PC-3 (cell line): Measurements from ENCODE around the gene EIF6. TPM values are rescaled to one million over a fixed set of nuclear protein-coding genes. Genes with fewer than 3 reads are reported as not detected.

Source experiments
- ATAC-seq: fragments of 200-7000 bp; cut with Tn5 transposase; 2 replicates; pipeline ENCODE4 v1.9.1; 2020; ENCODE audit warnings: mild to moderate bottlenecking, moderate library complexity
- BruUV-seq: library from RNA; stranded (reverse); fragments of 400-500 nt; replicated peaks from 2 replicates; lab custom pipeline; 2021; lab: Mats Ljungman, UMichigan
- CTCF ChIA-PET: fragments of 300-600 bp; sonication (Branson Sonifier 250); formaldehyde crosslinking; loops from one replicate; lab custom pipeline; 2022; ENCODE audit warnings: antibody characterized with exemption; lab: Charles Lee
- POLR2A ChIA-PET: fragments of 300-600 bp; sonication (Branson Sonifier 250); formaldehyde crosslinking; loops from one replicate; lab custom pipeline; 2022; ENCODE audit warnings: antibody characterized with exemption; ENCODE audit not compliant: unreplicated experiment; lab: Charles Lee
- DNase-seq: peaks from one replicate; pipeline ENCODE4 v3.0.0-alpha.2; 2015
- H2AFZ ChIP-seq: fragments of 300-600 bp; sonication (generic); 2 replicates; pipeline ENCODE4 v1.6.0; 2016; ENCODE audit warnings: antibody characterized with exemption, low read length
- H3F3A ChIP-seq: fragments of 300-600 bp; sonication (generic); one replicate; pipeline ENCODE4 v1.6.0; 2017; ENCODE audit warnings: antibody characterized with exemption, low read length, control low read depth, mild to moderate bottlenecking; ENCODE audit not compliant: unreplicated experiment
- H3K27ac ChIP-seq: fragments of 300-600 bp; sonication (generic); 2 replicates; pipeline ENCODE4 v1.5.1; 2016; ENCODE audit warnings: mild to moderate bottlenecking, low read length
- H3K27me3 ChIP-seq: fragments of 300-600 bp; sonication (generic); 2 replicates; pipeline ENCODE4 v1.6.1; 2016; ENCODE audit warnings: low read length, mixed read lengths
- H3K36me3 ChIP-seq: fragments of 300-600 bp; sonication (generic); 2 replicates; pipeline ENCODE4 v1.6.1; 2016; ENCODE audit warnings: low read depth, mixed run types, low read length, mixed read lengths
- H3K4me1 ChIP-seq: fragments of 300-600 bp; sonication (generic); 2 replicates; pipeline ENCODE4 v1.5.1; 2016; ENCODE audit warnings: low read length; ENCODE audit not compliant: insufficient read depth
- H3K4me2 ChIP-seq: fragments of 300-600 bp; sonication (generic); 2 replicates; pipeline ENCODE4 v1.6.0; 2016; ENCODE audit warnings: low read length
- H3K4me3 ChIP-seq: fragments of 300-600 bp; sonication (generic); 2 replicates; pipeline ENCODE4 v1.5.1; 2016; ENCODE audit warnings: mild to moderate bottlenecking, low read length, mixed read lengths
- H3K79me2 ChIP-seq: fragments of 300-600 bp; sonication (generic); 2 replicates; pipeline ENCODE4 v1.6.1; 2017; ENCODE audit warnings: low read length, mixed read lengths
- H3K9ac ChIP-seq: fragments of 300-600 bp; sonication (generic); 2 replicates; pipeline ENCODE4 v1.6.0; 2016; ENCODE audit warnings: mild to moderate bottlenecking, low read length
- H3K9me2 ChIP-seq: fragments of 300-600 bp; sonication (generic); replicated peaks from 2 replicates; pipeline ENCODE4 v1.6.1; 2016; ENCODE audit warnings: mixed run types, low read length, mixed read lengths
- H3K9me3 ChIP-seq: fragments of 300-600 bp; sonication (generic); 2 replicates; pipeline ENCODE4 v1.6.1; 2016; ENCODE audit warnings: low read length, mixed read lengths
- H4K20me1 ChIP-seq: fragments of 300-600 bp; sonication (generic); 2 replicates; pipeline ENCODE4 v1.6.1; 2016; ENCODE audit warnings: low read length, mixed read lengths
- CTCF ChIP-seq: fragments of 300-600 bp; sonication (generic); conservative IDR thresholded peaks from 2 replicates; pipeline ENCODE4 v1.5.1; 2017; ENCODE audit warnings: antibody characterized with exemption, low read depth, mild to moderate bottlenecking, low read length
- EZH2 ChIP-seq: fragments of 300-600 bp; sonication (generic); IDR thresholded peaks from one replicate; pipeline ENCODE4 v1.6.1; 2017; ENCODE audit warnings: antibody characterized with exemption, mild to moderate bottlenecking, low read length; ENCODE audit not compliant: unreplicated experiment
- EZH2phosphoT487 ChIP-seq: fragments of 300-600 bp; sonication (generic); IDR thresholded peaks from 2 replicates; pipeline ENCODE4 v1.6.1; 2018; ENCODE audit warnings: mild to moderate bottlenecking, antibody characterized with exemption, low read length, borderline replicate concordance
- intact Hi-C: fragments of 100-400 bp; cut with micrococcal nuclease; formaldehyde crosslinking; loops from 2 replicates; pipeline ENCODE4 v1.9.0; 2023
- total RNA-seq: library from RNA; depleted of rRNA; stranded (reverse); fragments of >200 nt; gene quantifications from 2 replicates; pipeline ENCODE4 v1.2.3, GENCODE V29; 2014

The EIF6 gene
- total RNA-seq, 1 experiment from 2014 or later = 292 TPM

- no peaks in the 10 kb centered on the region for H3K9me3 ChIP-seq
- TF ChIP-seq EZH2 (no peak), CTCF (no peak), EZH2phosphoT487 (no peak)
- H3K9ac ChIP-seq = peak overlapping the region; percentile 91
- intact Hi-C loops = loop anchor here (1.0 to 2.0 kb wide), 3 partner anchors 19 to 143 kb away; partner anchors contain the start of gene EIF6
- H3K79me2 ChIP-seq = 0 out of 2 replicates have a peak, but pooled peaks cover 7% of the 10 kb centered on the region
- H3K4me3 ChIP-seq = no peak overlapping the region
- peak overlapping the region; percentile 98 for H3K27ac ChIP-seq
- no peaks in the 10 kb centered on the region for H3K27me3 ChIP-seq
- no peak for ATAC-seq
- no peak for DNase-seq
- peaks cover 17% of the 10 kb centered on the region for H3F3A ChIP-seq
- H3K36me3 ChIP-seq = no peaks in the 10 kb centered on the region
- peak overlapping the region; percentile 51 for H3K4me2 ChIP-seq
- H2AFZ ChIP-seq = peak overlapping the region; percentile 23
- POLR2A ChIA-PET = interaction anchor here (0.5 kb wide), 1 partner anchor 67 kb away, joined by 4 read pairs; no protein-coding TSS in a partner anchor
- no peaks in the 10 kb centered on the region for H3K9me2 ChIP-seq
- no TSS peak for BruUV-seq
- CTCF ChIA-PET = interaction anchor here (1.1 kb wide), 1 partner anchor 15 kb away, joined by 4 read pairs; no protein-coding TSS in a partner anchor
- peaks cover 70% of the 10 kb centered on the region for H3K4me1 ChIP-seq
- no peaks in the 10 kb centered on the region for H4K20me1 ChIP-seq
Measured at GRCh38 chr20:35303382-35303734, 18.8 kb upstream of the EIF6 start.

GRCh38 chr20:35302421-35303335 lies 18.1 kb upstream of the EIF6 start:
- H3F3A ChIP-seq = peaks cover 13% of the 10 kb centered on the region
- H3K79me2 ChIP-seq = 0 out of 2 replicates have a peak, but pooled peaks cover 7% of the 10 kb centered on the region
- H3K27ac ChIP-seq = peak overlapping the region; percentile 98
- TF ChIP-seq EZH2 = no peak
- no peak for TF ChIP-seq CTCF
- TF ChIP-seq EZH2phosphoT487 = no peak
- no peaks in the 10 kb centered on the region for H3K36me3 ChIP-seq
- H3K9me2 ChIP-seq = no peaks in the 10 kb centered on the region
- H3K4me1 ChIP-seq = peaks cover 66% of the 10 kb centered on the region
- TSS peak; percentile 68 for BruUV-seq
- peak overlapping the region; percentile 91 for H3K9ac ChIP-seq
- H2AFZ ChIP-seq = peak overlapping the region; percentile 23
- H3K4me3 ChIP-seq = peak overlapping the region; percentile 26; the same call in 1 of the 2 replicates
- intact Hi-C loops = loop anchor here (1.0 to 2.0 kb wide), 4 partner anchors 18 to 144 kb away; partner anchors contain the start of gene EIF6
- H4K20me1 ChIP-seq = no peaks in the 10 kb centered on the region
- H3K27me3 ChIP-seq = no peaks in the 10 kb centered on the region
- POLR2A ChIA-PET = interaction anchor here (0.6 to 1.0 kb wide), 5 partner anchors 9 to 77 kb away, joined by 3 to 12 read pairs (median 3); partner anchors contain the start of gene EIF6
- DNase-seq (peak; percentile 87), ATAC-seq (peak; percentile 45)
- H3K9me3 ChIP-seq = no peaks in the 10 kb centered on the region
- CTCF ChIA-PET = interaction anchor here (0.6 to 1.3 kb wide), 5 partner anchors 27 to 158 kb away, joined by 3 to 19 read pairs (median 4); no protein-coding TSS in a partner anchor
- peak overlapping the region; percentile 51 for H3K4me2 ChIP-seq
